ENCODE data around the gene GBGT1. TPM values are rescaled to one million over a fixed set of nuclear protein-coding genes. Genes with fewer than 3 reads are reported as not detected.

Gene GBGT1
- polyA plus RNA-seq, 12 donors: 2.9 to 6.2 (median 3.5) TPM; not detected in 2

GRCh38 chr9:133164191-133164590 lies 477 bp upstream of the GBGT1 start:
- no peak for DNase-seq

DNA sequence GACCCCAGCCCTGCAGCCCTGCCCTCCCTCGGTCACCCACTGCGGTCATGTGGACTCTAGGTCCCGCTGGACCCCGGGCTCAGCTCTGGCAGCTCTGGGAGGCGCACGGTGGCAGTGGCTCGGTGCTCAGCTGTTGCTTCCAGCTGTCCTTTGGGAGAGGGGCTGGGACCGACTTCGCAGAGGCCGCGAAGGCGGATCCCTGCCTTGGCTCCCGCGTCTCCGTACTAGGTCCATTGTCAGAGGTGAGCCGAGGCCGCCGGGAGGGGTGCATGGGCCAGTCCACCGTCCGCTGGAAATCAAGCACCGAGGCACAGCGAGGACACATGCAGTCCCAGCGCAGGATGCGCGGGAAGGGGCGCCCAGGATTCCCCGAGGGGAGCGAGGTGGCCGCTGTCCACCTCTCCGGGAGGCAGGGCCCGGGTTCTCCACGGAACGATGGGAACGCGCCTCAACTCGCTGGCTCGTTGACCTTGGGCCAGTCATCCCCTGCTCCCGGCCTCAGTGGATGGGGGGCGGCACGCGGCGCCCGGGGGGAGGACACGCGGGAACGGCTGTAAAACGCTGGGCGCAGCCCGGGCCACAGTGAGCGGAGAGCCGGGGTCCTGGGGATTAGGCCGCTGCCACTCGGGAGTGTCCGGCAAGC lies 732 bp downstream of the GBGT1 start:
- no peak for DNase-seq

GRCh38 chr9:133161547-133161950 lies 2.2 kb downstream of the GBGT1 start:
- DNase-seq: no peak

DNA sequence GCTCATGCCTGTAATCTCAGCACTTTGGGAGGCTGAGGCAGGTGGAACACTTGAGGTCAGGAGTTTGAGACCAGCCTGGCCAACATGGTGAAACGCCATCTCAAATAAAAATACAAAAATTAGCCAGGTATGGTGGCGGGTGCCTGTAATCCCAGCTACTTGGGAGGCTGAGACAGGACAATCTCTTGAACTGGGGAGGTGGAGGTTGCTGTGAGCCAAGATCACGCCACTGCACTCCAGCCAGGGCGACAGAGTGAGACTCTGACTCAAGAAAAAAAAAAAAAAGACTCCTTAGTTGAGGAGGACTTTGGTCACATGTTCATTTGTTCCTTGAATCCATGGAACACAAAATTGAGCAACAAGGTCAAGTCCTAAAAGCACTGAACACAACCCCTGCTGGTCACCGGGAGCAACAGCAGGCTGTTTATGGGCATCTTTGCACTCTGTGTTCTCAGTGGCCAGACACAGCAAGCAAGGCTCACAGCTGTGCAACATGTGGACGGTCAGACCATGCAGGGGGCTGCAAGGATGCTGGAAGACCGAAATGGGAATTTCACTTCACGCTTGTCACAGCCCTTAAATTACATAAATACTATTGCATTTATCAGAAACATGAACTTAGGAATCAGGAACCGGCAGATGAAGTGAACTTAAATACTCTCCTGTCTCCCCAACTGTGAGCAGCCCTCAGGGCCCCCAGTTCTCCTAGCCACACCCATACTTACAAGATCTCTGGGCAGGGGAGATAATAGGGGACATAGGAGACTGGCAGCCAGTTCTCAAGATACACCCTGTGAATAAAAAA lies 2.8 kb downstream of the GBGT1 start:
- no peak for DNase-seq

GRCh38 chr9:133158695-133159094 lies 5.0 kb downstream of the GBGT1 start:
- DNase-seq: no peak

- no peak for DNase-seq
Observed at GRCh38 chr9:133155156-133155555, 8.6 kb downstream of the GBGT1 start.

DNA sequence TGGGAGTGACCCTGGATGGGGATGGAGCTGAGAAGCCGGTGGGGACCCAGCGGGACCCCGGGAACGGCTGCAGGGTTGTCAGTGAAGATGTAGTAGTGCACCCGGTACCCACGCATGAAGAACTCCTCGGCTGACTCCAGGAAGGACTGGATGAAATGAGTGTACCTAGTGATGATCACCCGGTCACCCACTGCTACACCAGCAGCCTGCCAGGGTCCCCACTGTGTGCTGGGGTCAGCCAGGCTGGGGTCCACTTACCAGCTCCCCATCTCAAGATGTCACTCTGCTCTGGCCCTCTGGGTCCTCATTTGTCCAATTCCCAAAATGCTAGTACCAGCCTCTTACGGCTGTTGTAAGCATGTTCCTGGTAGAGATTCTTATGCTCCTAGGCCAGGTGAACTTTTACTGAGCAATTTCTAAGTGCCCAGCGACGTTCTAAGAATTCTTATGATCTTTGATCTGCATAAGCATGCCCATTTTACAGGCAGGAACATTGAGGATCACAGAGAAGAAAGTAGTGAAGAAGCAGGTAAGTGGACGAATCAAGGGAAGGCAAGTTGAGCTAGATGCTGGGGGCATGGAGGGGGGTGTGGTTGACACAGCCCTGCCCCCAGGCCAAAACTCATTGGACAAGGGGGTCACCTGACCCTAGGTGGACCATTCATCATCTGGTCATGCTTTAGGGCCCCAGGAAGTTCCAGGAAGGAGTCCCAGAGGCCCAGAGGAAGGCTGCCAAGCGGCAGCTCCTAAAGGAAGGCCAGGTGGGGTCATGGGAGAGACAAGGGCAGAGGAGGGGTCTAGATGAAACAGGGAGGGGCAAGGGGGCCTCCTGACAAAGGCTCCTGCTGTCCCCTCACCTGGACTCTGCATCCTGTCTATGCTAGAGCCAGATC lies 9.4 kb downstream of the GBGT1 start:
- DNase-seq: no peak

GRCh38 chr9:133153227-133154096 lies 10.3 kb downstream of the GBGT1 start:
- DNase-seq: no peak

GRCh38 chr9:133151601-133152525 lies 11.9 kb downstream of the GBGT1 start:
- no peak for DNase-seq

- DNase-seq: no peak
Observed at GRCh38 chr9:133151041-133151440, 12.7 kb downstream of the GBGT1 start.

GRCh38 chr9:133149130-133150015 lies 14.3 kb downstream of the GBGT1 start:
- peak; percentile 86 for DNase-seq

- peak; percentile 38 for DNase-seq
Observed at GRCh38 chr9:133148199-133149129, 15.2 kb downstream of the GBGT1 start.

DNA sequence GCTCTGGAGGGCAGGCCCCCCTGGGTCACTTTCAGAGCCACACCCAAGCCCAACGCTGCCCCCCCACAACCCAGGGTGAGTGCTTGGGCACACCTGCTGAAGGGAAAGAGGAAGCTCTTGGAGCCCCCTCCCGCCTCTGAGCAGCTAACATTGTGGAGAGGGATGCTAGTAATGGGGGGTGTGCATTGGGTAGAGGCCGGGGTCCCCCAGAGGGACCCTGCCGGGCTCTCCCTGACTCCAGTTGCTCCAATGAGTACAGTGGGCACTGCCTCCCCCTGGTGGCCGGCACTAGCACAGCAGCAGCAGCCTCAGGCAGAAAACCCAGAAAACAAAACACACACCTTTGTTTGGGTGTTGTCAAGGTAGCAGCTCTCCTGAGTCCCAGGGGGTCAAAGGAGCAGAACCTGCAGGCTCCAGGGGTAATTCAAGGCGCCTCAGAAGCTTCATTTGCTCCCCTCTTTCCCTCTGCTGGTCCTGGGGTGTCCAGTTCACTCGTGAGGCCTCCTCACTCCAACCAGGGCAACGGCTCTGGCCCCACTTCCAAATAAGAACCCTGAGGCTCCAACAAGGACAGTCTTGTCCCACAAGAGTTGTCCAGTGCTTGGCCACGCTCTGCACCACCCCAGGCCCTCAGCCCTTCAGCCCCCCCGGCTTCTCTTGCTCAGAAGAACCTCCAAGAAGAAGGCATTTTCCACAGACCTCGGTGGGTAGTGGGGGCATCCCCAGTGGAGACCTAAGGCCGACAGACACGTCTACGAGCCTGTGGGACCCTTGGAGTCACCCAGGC lies 16.1 kb downstream of the GBGT1 start:
- DNase-seq: peak; percentile 63

DNA sequence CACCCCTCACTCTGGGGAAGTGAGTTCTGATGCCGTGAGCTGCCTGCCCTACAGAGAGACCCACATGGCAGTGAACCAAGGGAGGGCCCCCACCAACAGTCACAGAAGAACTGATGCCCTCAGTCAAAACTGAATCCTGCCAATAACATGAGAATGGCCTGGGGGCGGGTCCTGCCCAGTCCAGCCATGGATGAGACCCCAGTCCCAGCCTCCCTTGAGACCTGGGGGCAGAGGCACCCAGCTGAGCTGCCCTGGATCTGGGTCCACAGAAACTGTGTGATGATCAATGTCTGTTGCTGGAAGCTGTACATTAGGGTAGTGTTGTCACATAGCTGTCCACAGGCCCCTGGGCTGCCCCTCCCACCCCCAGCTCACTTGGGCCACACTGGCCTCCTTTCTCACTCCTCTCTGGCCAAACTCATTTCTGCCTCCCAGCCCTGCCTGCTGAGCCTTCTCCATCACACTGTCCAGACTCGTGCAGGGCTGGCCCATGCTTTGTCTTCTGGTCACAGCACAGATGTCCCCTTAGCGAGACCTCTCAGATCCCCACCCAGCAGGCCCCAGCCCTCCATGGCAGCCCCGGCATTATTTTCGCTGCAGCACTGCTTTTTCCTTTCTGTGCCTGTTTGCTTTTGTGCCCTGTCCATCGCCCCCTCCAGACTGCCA lies 16.8 kb downstream of the GBGT1 start:
- DNase-seq: no peak

GRCh38 chr9:133144904-133145851 lies 18.5 kb downstream of the GBGT1 start:
- DNase-seq: no peak

Data from muscle of arm (tissue), 12 donors.